NCI-H128 (cell line): ENCODE data around the gene FUBP1.
"Not testable (repeated sequence)": the region's sequence is repeated elsewhere in the genome, so short reads cannot be mapped to it uniquely, and the experiment has no call there.

Experiments used
- DNase-seq: peaks from one replicate; lab custom pipeline; 2025; ENCODE audit not compliant: unreplicated experiment; lab: John Stamatoyannopoulos, UW

The FUBP1 gene, protein sequence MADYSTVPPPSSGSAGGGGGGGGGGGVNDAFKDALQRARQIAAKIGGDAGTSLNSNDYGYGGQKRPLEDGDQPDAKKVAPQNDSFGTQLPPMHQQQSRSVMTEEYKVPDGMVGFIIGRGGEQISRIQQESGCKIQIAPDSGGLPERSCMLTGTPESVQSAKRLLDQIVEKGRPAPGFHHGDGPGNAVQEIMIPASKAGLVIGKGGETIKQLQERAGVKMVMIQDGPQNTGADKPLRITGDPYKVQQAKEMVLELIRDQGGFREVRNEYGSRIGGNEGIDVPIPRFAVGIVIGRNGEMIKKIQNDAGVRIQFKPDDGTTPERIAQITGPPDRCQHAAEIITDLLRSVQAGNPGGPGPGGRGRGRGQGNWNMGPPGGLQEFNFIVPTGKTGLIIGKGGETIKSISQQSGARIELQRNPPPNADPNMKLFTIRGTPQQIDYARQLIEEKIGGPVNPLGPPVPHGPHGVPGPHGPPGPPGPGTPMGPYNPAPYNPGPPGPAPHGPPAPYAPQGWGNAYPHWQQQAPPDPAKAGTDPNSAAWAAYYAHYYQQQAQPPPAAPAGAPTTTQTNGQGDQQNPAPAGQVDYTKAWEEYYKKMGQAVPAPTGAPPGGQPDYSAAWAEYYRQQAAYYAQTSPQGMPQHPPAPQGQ

DNA sequence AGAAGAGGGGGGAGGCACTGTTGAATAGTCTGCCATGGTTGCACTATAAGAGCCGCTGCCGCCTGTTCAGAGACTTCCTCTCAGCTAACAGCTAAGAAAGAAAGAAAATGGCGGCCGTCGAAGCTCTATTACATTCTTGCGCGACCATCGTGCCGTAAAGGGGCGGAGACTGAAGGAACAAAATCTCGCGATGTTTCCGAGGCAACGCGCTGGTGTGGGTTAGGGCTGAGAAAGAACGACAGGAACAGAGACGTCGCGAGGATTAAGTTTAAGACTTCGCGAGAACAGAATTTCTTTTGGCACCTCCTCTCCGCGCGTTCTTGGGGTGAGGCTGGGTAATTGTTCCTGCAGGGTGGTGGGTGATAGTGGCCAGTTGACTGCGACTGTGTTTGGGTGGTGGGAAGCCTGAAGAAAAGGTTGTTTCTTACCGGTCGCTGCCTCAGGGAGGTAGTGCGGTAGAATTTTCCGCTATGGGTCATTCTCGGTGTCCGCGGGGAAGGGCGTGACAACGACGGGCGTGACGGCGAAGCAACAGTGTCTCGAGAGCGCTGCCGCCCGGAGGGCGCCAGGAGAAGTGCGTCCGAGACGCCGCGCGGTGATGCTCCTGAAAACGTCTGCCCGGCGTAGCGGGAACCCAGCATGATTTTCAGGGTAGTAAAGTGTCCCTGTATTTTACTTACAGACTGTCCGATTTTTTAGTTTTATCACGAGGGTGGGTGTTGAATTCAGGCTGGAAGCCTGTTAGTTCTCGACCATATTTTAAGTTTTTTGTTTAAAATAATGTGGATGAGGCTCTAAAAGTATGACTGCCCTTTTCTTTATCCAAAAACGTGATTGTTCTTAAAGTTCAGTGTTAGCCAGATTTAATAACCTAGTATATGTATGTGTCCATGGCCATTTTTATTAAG is at the start of gene FUBP1:
FUBP1 (minus strand) TSS at position 104 of the 908 bp plus-strand sequence; CDS start at position 36, 68 bp downstream.
- DNase-seq: peak; percentile 98

DNA sequence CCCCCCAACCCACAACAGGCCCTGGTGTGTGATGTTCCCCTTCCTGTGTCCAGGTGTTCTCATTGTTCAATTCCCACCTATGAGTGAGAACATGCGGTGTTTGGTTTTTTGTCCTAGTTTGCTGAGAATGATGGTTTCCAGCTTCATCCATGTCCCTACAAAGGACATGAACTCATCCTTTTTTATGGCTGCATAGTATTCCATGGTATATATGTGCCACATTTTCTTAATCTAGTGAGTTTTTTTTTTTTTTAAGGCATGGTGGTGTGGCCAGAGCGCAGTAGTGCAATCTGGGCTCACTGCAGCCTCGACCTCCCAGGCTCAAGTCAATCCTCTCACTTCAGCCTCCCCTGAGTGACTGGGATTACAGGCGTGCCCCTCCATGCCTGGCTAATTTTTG is 42.3 kb upstream of the FUBP1 start:
- DNase-seq: not testable (repeated sequence)

DNA sequence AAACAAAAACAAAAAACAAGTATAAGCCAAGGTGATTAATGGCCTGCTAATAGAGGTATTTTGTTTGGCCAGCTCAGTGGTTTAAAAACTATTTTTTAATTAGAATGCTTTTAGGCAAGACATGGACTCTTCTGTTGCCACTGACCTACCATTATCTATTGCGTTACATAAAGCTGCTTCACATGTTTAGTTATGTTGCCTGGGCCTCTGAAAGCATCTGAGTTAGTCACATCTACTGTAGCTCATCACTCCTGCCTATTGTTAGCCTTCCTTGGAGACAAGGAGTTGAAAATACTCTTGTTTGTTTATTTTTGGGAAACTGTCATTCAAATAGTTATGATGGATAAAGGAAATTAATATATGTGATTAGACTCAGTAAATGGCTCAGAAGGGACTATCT is 40.2 kb upstream of the FUBP1 start:
- DNase-seq: no peak

DNA sequence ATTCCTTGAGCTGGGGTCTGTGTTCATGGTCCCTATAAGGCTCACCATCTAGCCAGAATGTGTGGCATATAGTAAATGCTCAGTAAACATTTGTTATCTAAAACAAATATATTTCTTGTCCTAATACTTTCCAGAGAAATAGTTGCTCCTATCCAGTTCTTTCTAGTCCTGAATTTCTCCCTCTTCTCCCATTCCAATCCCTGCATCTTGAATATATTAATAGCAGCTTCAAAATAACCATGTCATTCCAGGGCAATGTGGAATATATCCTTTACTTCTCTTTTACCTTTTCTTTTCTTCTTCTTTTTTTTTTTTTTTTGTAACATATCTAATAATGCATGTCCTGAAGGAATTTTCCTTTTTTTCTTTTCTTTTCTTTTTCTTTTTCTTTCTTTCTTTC is 36.3 kb upstream of the FUBP1 start:
- DNase-seq: no peak

DNA sequence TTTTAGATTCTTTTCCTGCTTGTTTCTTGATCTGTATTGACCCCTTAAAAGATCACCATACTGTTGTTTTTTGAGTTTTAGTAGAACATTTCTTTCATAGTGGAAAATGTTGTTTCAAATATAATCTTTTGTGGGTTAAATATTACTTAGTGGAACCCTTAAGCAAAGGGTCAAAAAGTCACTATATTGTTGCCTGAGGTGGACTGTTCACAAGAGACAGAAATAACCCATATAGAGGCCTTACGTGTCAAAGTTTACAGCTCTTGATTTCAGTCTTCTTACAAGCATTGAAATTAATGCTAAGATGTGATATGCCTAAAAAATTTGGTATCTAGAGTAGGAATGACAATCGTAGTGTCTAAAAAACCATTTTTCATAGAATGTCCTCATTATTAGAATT is 32.2 kb upstream of the FUBP1 start:
- DNase-seq: no peak

DNA sequence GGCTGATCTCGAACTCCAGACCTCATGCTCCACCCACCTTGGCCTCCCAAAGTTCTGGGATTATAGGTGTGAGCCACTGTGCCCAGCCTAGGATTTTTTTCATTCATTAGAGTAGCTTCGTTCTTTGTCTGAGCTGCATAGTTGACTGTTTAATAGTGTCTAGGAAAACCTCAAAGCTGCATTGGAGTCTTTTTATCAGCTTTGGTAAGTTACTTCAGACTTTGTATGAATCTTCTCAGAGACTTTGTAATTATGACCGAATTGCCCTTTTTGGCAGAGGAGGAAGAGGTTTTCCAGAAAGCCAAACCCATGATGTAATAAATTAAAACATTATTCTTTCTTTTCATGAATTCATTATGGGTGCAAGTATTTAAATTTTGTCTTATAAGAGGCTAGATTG is 31.0 kb upstream of the FUBP1 start:
- no peak for DNase-seq

DNA sequence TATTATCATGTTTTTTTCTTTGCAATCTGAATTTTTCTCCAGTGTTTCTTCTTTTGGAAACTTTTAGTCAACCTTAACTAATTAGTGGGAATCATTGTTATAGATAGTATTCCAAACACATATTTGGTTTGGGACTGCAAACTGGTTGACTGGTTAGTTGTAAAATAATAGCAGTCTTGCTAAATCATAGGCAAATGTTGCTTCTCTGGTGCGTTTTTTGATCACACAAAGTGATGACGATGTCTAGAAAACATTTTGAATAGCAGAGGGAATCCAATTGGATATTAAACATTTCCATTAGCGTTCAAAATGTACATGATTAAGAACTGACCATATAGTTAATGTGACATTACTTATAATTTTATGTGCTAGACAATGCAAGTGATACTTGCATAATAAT is 30.4 kb upstream of the FUBP1 start:
- DNase-seq: no peak

DNA sequence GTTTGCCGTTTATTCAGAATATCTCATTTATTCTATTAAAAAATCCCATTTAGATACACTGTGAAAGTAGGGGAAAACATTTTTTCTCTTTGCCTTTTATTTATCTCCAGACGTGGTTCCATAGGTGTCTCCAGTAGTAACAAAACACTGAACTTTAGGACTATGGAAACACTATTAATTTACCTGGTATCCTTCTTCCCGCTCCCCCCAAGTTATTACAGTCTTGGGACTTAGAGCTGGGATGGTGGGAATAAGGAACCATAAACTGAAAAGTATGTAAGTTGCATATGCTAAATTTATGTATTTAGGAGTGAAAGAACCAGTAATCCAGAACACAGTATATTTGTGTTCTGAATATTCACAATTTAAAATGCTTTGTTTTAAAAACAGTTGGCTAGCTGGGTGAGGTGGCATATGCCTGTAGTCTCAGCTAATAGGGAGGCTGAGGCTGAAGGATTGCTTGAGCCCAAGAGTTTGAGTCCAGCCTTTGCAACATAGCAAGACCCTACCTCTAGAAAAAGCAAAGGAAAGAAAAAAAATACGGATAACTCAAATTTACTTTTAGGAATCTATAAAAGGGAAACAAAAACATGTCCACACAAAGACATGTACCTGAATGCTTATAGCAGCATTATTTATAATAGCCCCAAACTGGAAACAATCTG is 28.9 kb upstream of the FUBP1 start:
- no peak for DNase-seq

DNA sequence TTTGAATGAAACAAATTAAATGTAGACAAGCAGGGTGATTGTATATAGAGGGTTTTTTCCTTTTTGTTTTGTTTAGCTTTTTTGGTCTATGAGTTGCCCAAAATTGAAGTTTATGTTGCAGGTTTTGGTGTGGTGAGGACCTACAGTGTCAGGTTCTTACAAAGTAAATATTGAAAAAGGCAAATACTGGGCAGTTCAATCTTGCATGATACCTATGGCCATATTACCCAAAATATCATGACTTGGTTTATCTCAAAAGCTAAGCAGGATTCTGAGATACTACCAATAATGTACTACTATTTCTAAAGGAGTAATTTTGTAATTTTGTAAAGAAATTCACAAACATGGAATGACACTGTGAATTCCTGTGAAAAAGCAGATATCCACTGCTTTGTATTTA is 27.6 kb upstream of the FUBP1 start:
- no peak for DNase-seq

DNA sequence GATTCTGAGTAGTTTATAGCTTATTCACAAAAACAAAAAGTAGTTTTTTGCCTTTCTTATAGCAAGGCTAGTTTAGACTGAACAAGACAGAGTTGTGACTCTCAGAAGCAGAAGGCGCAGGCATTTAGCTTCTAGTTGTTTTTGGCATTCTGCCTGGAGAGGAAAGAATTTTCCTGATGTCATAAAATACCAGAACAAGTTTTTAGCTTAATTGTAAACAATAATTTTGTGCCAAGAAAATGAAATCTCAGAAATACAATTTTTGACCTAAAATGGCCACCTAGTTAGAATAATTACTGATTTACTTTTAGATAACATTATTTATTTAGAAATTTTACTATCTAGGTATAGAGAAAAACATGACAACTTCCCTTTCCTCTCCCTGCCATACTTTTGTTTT is 26.9 kb upstream of the FUBP1 start:
- DNase-seq: no peak

DNA sequence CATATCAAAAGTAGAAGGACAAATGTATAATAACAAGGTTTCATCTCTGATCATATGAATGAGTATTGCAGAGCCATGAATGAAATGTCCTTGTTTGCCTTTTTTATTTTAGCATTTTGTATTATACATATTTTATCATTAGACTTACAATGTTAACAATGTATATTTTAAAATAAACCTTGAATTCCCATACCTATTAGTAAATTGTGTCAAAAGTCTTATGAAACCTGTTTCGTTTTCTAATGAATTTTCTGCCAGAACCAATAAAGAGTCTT is 26.5 kb upstream of the FUBP1 start:
- no peak for DNase-seq

DNA sequence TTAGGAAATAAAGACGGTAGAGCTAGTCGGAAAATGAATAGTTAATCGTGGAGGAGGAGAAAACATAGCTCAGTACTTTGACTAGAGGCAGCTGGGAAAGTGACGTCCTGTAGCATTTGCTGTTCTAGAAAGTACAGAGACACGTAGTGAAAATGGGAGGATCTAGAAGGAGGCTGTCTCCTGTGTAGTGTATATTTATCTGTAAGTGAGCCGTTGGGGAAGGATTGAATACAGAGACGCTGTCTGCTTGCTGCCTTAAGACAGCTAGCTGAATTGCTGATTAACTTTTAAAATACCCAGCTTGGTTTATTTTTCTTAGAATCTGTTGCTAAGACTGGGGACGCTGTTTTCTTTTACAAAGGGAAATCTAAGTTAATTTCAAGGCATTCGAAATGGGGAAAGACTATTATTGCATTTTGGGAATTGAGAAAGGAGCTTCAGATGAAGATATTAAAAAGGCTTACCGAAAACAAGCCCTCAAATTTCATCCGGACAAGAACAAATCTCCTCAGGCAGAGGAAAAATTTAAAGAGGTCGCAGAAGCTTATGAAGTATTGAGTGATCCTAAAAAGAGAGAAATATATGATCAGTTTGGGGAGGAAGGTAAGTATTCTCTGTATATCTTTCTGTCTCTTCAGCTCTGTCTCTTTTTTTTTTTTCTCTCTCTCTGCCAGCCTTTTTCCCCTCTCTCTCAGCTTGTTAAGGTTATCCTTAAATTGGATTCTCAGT is 26.0 kb upstream of the FUBP1 start, which contains the start of gene DNAJB4:
DNAJB4 (plus strand) TSS at position 221 of the 729 bp plus-strand sequence; CDS start at position 393, 172 bp downstream.
- DNase-seq: no peak

DNA sequence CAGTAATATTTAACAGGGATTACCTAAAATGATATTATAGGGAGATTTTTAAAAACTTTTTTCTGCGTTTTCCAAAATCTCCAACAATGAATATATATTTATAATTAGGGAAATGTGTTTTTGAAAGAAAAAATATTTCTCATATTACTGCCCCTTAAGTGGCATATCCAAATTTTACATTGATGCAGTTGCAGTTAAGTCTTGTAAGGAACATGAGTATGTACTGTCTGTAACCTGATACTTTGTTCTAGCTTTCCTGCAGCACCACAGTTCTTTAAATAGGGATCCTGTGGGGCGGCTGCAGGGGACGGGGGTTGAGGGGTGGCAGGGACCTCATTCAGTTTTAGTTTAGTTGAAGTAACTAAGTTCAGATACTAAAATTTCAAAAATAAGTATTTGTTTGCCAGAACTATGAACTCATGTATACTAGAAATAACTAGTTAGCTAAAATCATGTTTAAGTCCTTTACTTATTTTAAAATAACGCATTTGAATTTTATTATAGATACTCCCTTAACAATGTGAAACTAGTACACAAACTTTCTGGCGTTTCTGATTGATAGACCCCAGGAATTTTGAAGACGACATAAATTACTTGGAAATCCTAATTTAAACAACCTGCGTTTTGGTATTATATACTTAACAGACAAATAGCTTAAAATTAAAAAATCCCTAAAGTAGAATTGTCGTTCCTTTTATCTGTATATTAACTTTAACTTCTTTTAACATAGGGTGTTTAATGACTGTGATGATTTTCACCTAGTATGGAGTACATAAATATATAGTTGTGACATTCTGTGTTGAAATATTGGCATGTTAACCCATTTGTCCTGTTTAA is 25.2 kb upstream of the FUBP1 start:
- DNase-seq: no peak

DNA sequence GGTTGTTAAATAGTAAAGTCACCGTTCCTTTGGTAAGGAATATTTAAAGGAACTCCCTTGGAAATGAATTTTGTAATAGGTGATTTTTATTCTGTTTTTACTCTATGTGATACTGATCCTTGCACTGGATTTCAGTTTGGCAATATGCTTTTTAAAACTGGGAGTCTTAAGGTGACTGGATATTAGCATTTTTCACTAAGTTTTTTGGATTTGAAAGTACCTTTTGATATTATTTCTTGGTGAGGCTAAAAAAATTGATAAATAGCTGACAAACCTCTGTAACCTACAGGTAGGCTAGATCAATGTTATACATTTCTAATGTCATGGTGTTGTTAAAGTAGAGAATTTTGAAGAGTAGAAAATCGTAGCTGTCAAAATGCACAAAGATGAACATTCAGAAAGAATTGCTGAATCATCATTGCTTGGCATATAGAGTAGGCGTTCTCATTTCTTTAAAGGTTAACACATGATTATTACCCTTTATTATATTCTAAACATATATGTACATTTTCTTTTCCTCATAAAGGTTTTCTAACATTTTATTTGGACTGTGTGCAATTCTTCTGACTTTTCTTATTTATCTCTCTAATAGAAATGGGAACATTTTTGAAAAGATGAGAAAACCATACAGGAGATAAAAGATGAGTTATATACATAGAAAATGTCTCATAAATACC is 24.3 kb upstream of the FUBP1 start:
- no peak for DNase-seq

DNA sequence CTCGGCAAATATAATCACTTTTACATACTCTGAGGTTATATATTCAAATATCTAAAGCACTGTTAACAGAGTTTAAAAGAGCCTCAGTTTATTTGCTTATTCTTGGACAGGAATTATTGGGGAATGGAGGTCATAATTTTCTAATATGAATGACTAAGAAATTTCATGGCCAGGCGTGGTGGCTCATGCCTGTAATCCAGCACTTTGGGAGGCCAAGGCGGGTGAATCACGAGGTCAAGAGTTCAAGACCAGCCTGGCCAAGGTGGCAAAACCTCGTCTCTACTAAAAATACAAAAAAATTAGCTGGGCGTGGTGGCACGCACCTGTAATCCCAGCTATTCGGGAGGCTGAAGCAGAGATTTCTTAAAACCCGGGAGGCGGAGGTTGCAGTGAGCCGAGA is 21.7 kb upstream of the FUBP1 start:
- DNase-seq: not testable (repeated sequence)

DNA sequence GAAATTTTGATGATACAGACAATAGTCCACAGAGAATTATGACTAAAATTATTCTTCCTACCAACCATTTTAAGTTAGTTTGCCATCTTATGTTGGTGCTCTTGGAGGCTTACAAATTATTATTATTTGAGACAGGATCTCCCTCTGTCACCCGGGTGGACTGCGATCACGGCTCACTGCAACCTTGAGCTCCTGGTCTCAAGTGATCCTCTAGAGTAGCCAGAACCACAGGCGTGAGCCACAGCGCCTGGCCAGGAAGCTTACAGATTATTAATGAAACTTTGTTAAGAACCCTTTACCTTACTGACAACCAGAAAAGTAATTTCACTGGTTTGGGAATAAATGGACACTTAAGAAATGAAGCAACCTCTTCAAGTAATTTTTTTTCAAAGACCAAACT is 17.9 kb upstream of the FUBP1 start:
- DNase-seq: no peak

DNA sequence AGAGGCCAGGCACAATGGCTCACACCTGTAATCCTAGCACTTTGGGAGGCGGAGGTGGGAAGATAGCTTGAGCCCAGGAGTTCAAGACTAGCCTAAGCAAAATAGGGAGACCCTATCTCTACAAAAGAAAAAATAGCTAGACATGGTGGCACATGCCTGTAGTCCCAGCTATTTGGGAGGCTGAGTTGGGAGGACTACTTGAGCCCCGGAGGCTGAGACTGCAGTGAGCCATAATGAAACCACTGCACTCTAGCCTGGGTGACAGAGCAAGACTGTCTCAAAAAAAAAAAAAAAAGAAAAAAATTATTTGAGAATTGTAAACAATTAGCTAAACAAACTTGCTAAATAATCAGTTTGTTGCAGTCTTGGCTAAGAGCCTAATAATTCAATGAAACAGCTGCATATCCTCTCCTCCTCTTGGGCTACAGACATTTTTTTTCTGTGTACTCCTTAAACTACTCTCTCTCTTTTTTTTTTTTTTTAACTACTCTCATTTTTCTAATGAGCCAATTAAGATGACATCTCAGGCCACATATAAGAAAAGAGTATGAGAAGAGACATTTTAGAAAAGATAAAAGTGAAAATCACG is 15.3 kb upstream of the FUBP1 start:
- DNase-seq: no peak

DNA sequence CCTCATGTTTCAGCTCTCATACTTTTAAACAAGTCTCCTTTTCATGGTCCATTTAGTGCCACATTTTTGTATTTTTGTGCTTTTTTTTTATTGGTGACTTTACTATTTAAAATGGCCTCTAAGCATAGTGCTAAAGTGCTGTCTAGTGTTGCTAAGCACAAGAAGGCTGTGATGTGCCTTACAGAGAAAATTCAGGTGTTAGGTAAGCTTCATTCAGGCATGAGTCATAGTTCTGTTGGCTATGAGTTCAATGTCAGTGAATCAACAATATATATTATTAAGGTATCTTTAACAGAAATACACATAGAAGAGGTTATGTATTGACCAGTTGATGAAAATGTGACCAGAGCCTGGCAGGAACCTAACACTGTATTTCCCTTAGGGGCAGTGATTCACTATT is 12.8 kb upstream of the FUBP1 start:
- DNase-seq: no peak
